ENCODE data around the gene CFAP410. TPM values are rescaled to one million over a fixed set of nuclear protein-coding genes. Genes with fewer than 3 reads are reported as not detected.

The CFAP410 gene
- total and polyA plus RNA-seq, 2 of the 8 experiments (the other 6 are each of a cell fraction or from before 2014, with no cell fraction given): 10.6 to 12.0 TPM

DNA sequence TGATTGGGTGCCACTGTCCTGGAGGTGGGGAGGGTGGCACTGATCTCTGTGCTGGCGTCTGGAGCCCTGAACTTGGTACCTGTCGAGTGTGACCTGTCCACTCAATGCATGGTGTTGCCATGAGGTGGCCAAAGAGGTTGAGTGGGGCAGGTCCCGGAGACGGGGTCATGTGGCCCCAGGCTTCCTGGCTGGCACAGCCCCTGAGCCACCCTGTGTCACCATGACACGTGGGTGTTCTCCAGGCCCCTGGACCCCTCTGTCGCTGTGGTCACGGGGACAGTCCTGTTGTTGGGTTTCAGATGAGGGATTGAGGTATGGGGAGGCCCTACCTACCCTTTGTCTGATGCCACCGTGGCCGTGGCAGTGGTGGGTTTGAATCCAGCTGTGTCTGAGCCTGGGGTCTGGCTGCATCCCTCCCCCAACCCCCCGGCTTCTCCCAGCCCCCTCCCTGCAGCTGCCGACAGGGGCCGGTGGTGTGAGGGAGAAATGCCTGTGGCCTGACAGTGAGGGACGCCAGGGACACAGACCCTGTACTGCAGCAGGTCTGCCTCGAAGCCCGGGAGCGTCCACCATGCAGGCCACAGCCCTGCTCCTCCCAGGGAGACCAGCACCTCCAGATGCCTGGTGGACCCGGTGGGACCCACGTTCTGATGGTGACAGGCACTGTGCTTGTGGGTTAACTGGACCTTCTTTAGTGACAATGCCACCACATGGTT is 26.2 kb upstream of the CFAP410 start (continued):
- TF ChIP-seq, protein P1, sequence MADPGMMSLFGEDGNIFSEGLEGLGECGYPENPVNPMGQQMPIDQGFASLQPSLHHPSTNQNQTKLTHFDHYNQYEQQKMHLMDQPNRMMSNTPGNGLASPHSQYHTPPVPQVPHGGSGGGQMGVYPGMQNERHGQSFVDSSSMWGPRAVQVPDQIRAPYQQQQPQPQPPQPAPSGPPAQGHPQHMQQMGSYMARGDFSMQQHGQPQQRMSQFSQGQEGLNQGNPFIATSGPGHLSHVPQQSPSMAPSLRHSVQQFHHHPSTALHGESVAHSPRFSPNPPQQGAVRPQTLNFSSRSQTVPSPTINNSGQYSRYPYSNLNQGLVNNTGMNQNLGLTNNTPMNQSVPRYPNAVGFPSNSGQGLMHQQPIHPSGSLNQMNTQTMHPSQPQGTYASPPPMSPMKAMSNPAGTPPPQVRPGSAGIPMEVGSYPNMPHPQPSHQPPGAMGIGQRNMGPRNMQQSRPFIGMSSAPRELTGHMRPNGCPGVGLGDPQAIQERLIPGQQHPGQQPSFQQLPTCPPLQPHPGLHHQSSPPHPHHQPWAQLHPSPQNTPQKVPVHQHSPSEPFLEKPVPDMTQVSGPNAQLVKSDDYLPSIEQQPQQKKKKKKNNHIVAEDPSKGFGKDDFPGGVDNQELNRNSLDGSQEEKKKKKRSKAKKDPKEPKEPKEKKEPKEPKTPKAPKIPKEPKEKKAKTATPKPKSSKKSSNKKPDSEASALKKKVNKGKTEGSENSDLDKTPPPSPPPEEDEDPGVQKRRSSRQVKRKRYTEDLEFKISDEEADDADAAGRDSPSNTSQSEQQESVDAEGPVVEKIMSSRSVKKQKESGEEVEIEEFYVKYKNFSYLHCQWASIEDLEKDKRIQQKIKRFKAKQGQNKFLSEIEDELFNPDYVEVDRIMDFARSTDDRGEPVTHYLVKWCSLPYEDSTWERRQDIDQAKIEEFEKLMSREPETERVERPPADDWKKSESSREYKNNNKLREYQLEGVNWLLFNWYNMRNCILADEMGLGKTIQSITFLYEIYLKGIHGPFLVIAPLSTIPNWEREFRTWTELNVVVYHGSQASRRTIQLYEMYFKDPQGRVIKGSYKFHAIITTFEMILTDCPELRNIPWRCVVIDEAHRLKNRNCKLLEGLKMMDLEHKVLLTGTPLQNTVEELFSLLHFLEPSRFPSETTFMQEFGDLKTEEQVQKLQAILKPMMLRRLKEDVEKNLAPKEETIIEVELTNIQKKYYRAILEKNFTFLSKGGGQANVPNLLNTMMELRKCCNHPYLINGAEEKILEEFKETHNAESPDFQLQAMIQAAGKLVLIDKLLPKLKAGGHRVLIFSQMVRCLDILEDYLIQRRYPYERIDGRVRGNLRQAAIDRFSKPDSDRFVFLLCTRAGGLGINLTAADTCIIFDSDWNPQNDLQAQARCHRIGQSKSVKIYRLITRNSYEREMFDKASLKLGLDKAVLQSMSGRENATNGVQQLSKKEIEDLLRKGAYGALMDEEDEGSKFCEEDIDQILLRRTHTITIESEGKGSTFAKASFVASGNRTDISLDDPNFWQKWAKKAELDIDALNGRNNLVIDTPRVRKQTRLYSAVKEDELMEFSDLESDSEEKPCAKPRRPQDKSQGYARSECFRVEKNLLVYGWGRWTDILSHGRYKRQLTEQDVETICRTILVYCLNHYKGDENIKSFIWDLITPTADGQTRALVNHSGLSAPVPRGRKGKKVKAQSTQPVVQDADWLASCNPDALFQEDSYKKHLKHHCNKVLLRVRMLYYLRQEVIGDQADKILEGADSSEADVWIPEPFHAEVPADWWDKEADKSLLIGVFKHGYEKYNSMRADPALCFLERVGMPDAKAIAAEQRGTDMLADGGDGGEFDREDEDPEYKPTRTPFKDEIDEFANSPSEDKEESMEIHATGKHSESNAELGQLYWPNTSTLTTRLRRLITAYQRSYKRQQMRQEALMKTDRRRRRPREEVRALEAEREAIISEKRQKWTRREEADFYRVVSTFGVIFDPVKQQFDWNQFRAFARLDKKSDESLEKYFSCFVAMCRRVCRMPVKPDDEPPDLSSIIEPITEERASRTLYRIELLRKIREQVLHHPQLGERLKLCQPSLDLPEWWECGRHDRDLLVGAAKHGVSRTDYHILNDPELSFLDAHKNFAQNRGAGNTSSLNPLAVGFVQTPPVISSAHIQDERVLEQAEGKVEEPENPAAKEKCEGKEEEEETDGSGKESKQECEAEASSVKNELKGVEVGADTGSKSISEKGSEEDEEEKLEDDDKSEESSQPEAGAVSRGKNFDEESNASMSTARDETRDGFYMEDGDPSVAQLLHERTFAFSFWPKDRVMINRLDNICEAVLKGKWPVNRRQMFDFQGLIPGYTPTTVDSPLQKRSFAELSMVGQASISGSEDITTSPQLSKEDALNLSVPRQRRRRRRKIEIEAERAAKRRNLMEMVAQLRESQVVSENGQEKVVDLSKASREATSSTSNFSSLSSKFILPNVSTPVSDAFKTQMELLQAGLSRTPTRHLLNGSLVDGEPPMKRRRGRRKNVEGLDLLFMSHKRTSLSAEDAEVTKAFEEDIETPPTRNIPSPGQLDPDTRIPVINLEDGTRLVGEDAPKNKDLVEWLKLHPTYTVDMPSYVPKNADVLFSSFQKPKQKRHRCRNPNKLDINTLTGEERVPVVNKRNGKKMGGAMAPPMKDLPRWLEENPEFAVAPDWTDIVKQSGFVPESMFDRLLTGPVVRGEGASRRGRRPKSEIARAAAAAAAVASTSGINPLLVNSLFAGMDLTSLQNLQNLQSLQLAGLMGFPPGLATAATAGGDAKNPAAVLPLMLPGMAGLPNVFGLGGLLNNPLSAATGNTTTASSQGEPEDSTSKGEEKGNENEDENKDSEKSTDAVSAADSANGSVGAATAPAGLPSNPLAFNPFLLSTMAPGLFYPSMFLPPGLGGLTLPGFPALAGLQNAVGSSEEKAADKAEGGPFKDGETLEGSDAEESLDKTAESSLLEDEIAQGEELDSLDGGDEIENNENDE (IDR thresholded peaks at IDR 0.05; ENCODE audit: insufficient replicate concordance, low read length): no peak
- no peak for TF ChIP-seq HDAC6 (IDR thresholded peaks at IDR 0.05; ENCODE audit: low read depth, low read length)
- TF ChIP-seq KDM5A (IDR thresholded peaks at IDR 0.05; ENCODE audit: low read length): no peak
- TF ChIP-seq RNF2 (IDR thresholded peaks at IDR 0.05; ENCODE audit: borderline replicate concordance, low read depth, low read length, missing control alignments, poor library complexity, severe bottlenecking): no peak
- no peak for TF ChIP-seq BACH1 (IDR thresholded peaks at IDR 0.05; ENCODE audit: low read length)
- TF ChIP-seq CHD2 (IDR thresholded peaks at IDR 0.05; ENCODE audit: low read length): no peak

Measured in H1 (cell line).